RWPE2 (cell line): ENCODE results near the gene PRAMEF5.
"Not testable (repeated sequence)": the region's sequence is repeated elsewhere in the genome, so short reads cannot be mapped to it uniquely, and the experiment has no call there.

ENCODE experiments used
- ATAC-seq: fragments of 200-7000 bp; cut with Tn5 transposase; 3 replicates; pipeline ENCODE4 v1.9.1; 2021; ENCODE audit warnings: low read depth
- DNase-seq: peaks from one replicate; pipeline ENCODE4 v3.0.0-alpha.2; 2020; ENCODE audit warnings: low spot score
- H3K27ac ChIP-seq: fragments of 450-650 bp; 2 replicates; pipeline ENCODE4 v1.5.1; 2017; ENCODE audit warnings: mild to moderate bottlenecking; ENCODE audit not compliant: poor library complexity, severe bottlenecking
- H3K27me3 ChIP-seq: fragments of 250-450 bp; sonication (Bioruptor Pico); 2 replicates; pipeline ENCODE4 v1.5.1; 2021; ENCODE audit warnings: mild to moderate bottlenecking, moderate library complexity; ENCODE audit not compliant: insufficient read depth, poor library complexity, severe bottlenecking
- H3K36me3 ChIP-seq: fragments of 250-450 bp; sonication (Bioruptor Pico); 2 replicates; pipeline ENCODE4 v1.5.1; 2020; ENCODE audit warnings: low read depth, mild to moderate bottlenecking, moderate library complexity
- H3K4me1 ChIP-seq: fragments of 250-450 bp; sonication (Bioruptor Pico); 2 replicates; pipeline ENCODE4 v1.5.1; 2021; ENCODE audit warnings: mild to moderate bottlenecking, moderate library complexity; ENCODE audit not compliant: insufficient read depth, poor library complexity, severe bottlenecking
- H3K4me3 ChIP-seq: fragments of 250-450 bp; sonication (Bioruptor Pico); 2 replicates; pipeline ENCODE4 v1.5.1; 2021; ENCODE audit warnings: mild to moderate bottlenecking, moderate library complexity; ENCODE audit not compliant: severe bottlenecking
- H3K9me3 ChIP-seq: fragments of 250-450 bp; sonication (Bioruptor Pico); 2 replicates; pipeline ENCODE4 v1.5.1; 2021; ENCODE audit warnings: mild to moderate bottlenecking, moderate library complexity; ENCODE audit not compliant: severe bottlenecking
- CTCF ChIP-seq: fragments of 450-650 bp; IDR thresholded peaks from one replicate; pipeline ENCODE4 v1.5.1; 2017; ENCODE audit warnings: mild to moderate bottlenecking, moderate library complexity; ENCODE audit not compliant: poor library complexity, severe bottlenecking

The PRAMEF5 gene

GRCh38 chr1:13253898-13254297 lies at the start of gene PRAMEF5:
Gene PRAMEF5, plus strand, starts transcription at chr1:13254198. Its CDS starts 5,071 bp downstream, at chr1:13259269.
- H3K4me1 ChIP-seq, DNase-seq, H3K4me3 ChIP-seq, H3K9me3 ChIP-seq, H3K36me3 ChIP-seq, H3K27me3 ChIP-seq, H3K27ac ChIP-seq, ATAC-seq: not testable (repeated sequence)

- not testable (repeated sequence) for H3K4me3 ChIP-seq, H3K27ac ChIP-seq, DNase-seq, H3K9me3 ChIP-seq, H3K4me1 ChIP-seq, H3K27me3 ChIP-seq, H3K36me3 ChIP-seq, ATAC-seq
Observed at GRCh38 chr1:13208712-13209111, 45.3 kb upstream of the PRAMEF5 start.

GRCh38 chr1:13216619-13217018 lies 37.4 kb upstream of the PRAMEF5 start:
- not testable (repeated sequence) for H3K27ac ChIP-seq, ATAC-seq

GRCh38 chr1:13219203-13219602 lies 34.8 kb upstream of the PRAMEF5 start:
- H3K4me1 ChIP-seq, H3K36me3 ChIP-seq, ATAC-seq, H3K4me3 ChIP-seq, H3K27ac ChIP-seq, DNase-seq, H3K27me3 ChIP-seq, H3K9me3 ChIP-seq: not testable (repeated sequence)

More at GRCh38 chr1:13216619-13217018, 37.4 kb upstream of the PRAMEF5 start:
- H3K9me3 ChIP-seq, DNase-seq, H3K27me3 ChIP-seq, H3K4me3 ChIP-seq, H3K36me3 ChIP-seq, H3K4me1 ChIP-seq: not testable (repeated sequence)

- H3K27me3 ChIP-seq, DNase-seq, H3K9me3 ChIP-seq, H3K27ac ChIP-seq, H3K36me3 ChIP-seq, ATAC-seq, H3K4me3 ChIP-seq, H3K4me1 ChIP-seq: not testable (repeated sequence)
Observed at GRCh38 chr1:13222788-13223187, 31.2 kb upstream of the PRAMEF5 start.

GRCh38 chr1:13224480-13225060 lies 29.4 kb upstream of the PRAMEF5 start:
- DNase-seq (no peak), ATAC-seq (no peak)
- Histone ChIP-seq H3K36me3 (no peaks in the 10 kb centered on the region), H3K27me3 (no peaks in the 10 kb centered on the region), H3K9me3 (no peaks in the 10 kb centered on the region), H3K4me3 (no peak overlapping the region), H3K4me1 (no peaks in the 10 kb centered on the region), H3K27ac (no peak overlapping the region)
- TF ChIP-seq CTCF = no peak

GRCh38 chr1:13225675-13226204 lies 28.3 kb upstream of the PRAMEF5 start, which contains the start of gene PRAMEF18:
Gene PRAMEF18, minus strand, starts transcription at chr1:13226154. Its CDS starts 48 bp downstream, at chr1:13226106.
- not testable (repeated sequence) for ATAC-seq, H3K27ac ChIP-seq, DNase-seq, H3K4me3 ChIP-seq, H3K4me1 ChIP-seq, H3K27me3 ChIP-seq, H3K9me3 ChIP-seq, H3K36me3 ChIP-seq

- H3K4me1 ChIP-seq, DNase-seq, H3K36me3 ChIP-seq, H3K27ac ChIP-seq, ATAC-seq, H3K9me3 ChIP-seq, H3K27me3 ChIP-seq, H3K4me3 ChIP-seq: not testable (repeated sequence)
Observed at GRCh38 chr1:13227271-13228055, 26.5 kb upstream of the PRAMEF5 start.
